Naive B cell (primary cell): ENCODE data around the gene BCOR. TPM values are rescaled to one million over a fixed set of nuclear protein-coding genes. Genes with fewer than 3 reads are reported as not detected.

Source experiments
- ATAC-seq, 2 donors: fragments of 150-1000 bp; cut with Tn5 transposase; 2 replicates each; pipeline ENCODE4 v1.10.0; 2021; ENCODE audit warnings: low read depth in 2 of 2, mild to moderate bottlenecking in 2 of 2, moderate library complexity in 2 of 2
- DNase-seq: peaks from one replicate; pipeline ENCODE4 v3.0.0; 2022
- H3K27ac Mint-ChIP-seq, 6 donors: one replicate each; pipeline ENCODE4 v1.8.0; 2020 to 2022; ENCODE audit warnings: mild to moderate bottlenecking in 6 of 6, mixed read lengths in 6 of 6, moderate library complexity in 5 of 6, inconsistent platforms in 2 of 6
- H3K27me3 Mint-ChIP-seq, 3 donors: one replicate each; pipeline ENCODE4 v1.8.0; 2021 to 2022; ENCODE audit warnings: mixed read lengths in 3 of 3, mild to moderate bottlenecking in 1 of 3
- H3K36me3 Mint-ChIP-seq, 2 donors: one replicate each; pipeline ENCODE4 v1.8.0; 2020 to 2022; ENCODE audit warnings: mixed read lengths in 2 of 2, inconsistent platforms in 1 of 2, mild to moderate bottlenecking in 1 of 2
- H3K4me1 Mint-ChIP-seq, 3 donors: one replicate each; pipeline ENCODE4 v1.8.0; 2020 to 2022; ENCODE audit warnings: mixed read lengths in 3 of 3, inconsistent platforms in 1 of 3, mild to moderate bottlenecking in 1 of 3, moderate library complexity in 1 of 3
- H3K4me3 Mint-ChIP-seq, 8 donors: one replicate each; pipeline ENCODE4 v1.8.0; 2020 to 2022; ENCODE audit warnings: mild to moderate bottlenecking in 8 of 8, mixed read lengths in 8 of 8, moderate library complexity in 8 of 8, inconsistent platforms in 2 of 8
- H3K9me3 Mint-ChIP-seq, 7 donors: one replicate each; pipeline ENCODE4 v1.8.0; 2020 to 2022; ENCODE audit warnings: mixed read lengths in 7 of 7, mild to moderate bottlenecking in 5 of 7, inconsistent platforms in 2 of 7, moderate library complexity in 1 of 7
- polyA plus RNA-seq, 6 donors: library from polyadenylated mRNA; unstranded; fragments of 300-500 nt; fragmentation: Illumina TruSeq; gene quantifications; one replicate each; pipeline ENCODE4 v1.2.3, GENCODE V29; 2021; ENCODE audit warnings: low read depth in 6 of 6

The BCOR gene
- polyA plus RNA-seq, 6 donors from 2014 or later = 3.4 to 15.5 (median 7.8) TPM

- H3K9me3 Mint-ChIP-seq = peaks cover 0 to 6% (median 0%) of the 10 kb centered on the region in 7 donors
- peaks cover 6 to 12% (median 9%) of the 10 kb centered on the region in 3 donors for H3K4me1 Mint-ChIP-seq
- peak overlapping the region in 2 of 8 donors; percentile 59 to 67 for H3K4me3 Mint-ChIP-seq
- H3K27ac Mint-ChIP-seq = peak overlapping the region in 3 of 6 donors; percentile 17 to 92 (median 54)
- peaks cover 0 to 4% of the 10 kb centered on the region in 2 donors for H3K36me3 Mint-ChIP-seq
- ATAC-seq = no peak
- no peaks in the 10 kb centered on the region for H3K27me3 Mint-ChIP-seq
- DNase-seq = no peak
These were observed 34.0 kb upstream of the BCOR start for GRCh38 chrX:40131654-40132337.

DNA sequence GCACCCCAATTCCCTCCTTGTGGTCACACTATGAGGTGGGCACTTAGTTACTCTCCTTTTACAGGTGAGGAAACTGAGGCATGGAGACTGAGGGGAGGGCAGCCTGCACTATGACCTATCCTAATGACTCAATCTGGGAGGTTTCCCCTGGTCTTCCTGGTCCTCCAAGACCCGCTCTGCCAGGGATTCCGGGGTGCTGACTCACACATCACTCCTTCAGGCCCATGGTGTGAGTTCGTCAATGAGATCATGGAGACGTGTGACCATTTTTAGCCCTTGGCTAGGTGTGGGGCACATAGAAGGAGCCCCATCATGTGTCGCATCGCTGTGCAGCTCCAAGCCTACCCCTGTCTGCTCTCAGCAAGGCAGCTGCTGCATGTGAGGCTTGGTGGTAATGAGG lies 32.4 kb upstream of the BCOR start:
- no peaks in the 10 kb centered on the region for H3K27me3 Mint-ChIP-seq
- H3K27ac Mint-ChIP-seq = no peak overlapping the region
- H3K4me1 Mint-ChIP-seq = peaks cover 10 to 15% (median 13%) of the 10 kb centered on the region in 3 donors
- no peaks in the 10 kb centered on the region for H3K36me3 Mint-ChIP-seq
- peaks cover 0 to 6% (median 0%) of the 10 kb centered on the region in 7 donors for H3K9me3 Mint-ChIP-seq
- no peak for DNase-seq
- no peak for ATAC-seq
- no peak overlapping the region for H3K4me3 Mint-ChIP-seq

DNA sequence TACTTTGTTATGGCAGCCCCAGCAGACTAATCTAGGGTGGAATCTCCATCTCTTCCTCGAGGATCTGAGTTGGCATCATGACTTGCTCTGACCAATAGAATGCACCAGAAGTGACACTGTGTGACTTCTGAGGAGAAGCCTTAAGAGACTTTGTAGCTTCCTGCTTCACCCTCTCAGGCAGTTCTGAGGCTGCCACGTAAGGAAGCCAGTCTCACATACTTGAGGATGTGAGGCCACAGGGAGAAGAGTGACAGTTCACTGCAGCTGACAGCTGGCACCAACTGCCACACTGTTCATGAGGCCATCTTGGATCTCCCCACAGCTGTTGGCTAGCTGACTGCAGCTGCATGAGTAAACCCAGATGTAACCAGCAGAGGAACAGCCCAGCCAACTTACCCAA lies 29.3 kb upstream of the BCOR start:
- Mint-ChIP-seq H3K4me1 (peaks cover 10 to 16% (median 14%) of the 10 kb centered on the region in 3 donors), H3K4me3 (no peak overlapping the region), H3K27me3 (no peaks in the 10 kb centered on the region), H3K27ac (no peak overlapping the region), H3K9me3 (peaks cover 0 to 6% (median 0%) of the 10 kb centered on the region in 7 donors), H3K36me3 (no peaks in the 10 kb centered on the region)
- DNase-seq (peak; percentile 14), ATAC-seq (peak; percentile 71 to 80)

DNA sequence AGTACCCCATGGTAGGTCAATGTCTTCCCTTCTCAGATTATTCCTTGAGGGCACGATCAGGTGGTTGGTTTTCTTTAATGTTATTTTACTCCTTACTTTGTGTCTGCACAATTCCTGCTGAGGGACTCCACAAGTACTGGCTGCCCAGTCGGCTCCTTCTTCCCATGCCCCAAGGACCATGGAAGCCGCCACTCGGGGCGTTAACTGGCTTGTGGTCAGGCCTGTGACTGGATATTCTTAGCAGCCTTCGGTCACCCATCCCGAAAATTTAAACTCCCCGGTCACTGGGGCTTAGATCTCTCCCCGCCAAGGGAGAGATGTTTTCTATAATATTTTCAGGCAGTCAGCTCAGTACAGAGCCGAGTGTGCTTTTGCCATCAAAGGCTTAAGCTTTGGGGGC lies 24.7 kb upstream of the BCOR start:
- DNase-seq = no peak
- Mint-ChIP-seq H3K4me3 (no peak overlapping the region), H3K27ac (no peak overlapping the region), H3K27me3 (peaks cover 0 to 9% (median 0%) of the 10 kb centered on the region in 3 donors), H3K9me3 (peaks cover 0 to 4% (median 0%) of the 10 kb centered on the region in 7 donors), H3K36me3 (no peaks in the 10 kb centered on the region), H3K4me1 (peaks cover 17 to 30% (median 25%) of the 10 kb centered on the region in 3 donors)
- ATAC-seq = no peak

- H3K27me3 Mint-ChIP-seq = peaks cover 0 to 9% (median 0%) of the 10 kb centered on the region in 3 donors
- H3K4me3 Mint-ChIP-seq = peak overlapping the region in 1 of 8 donors; percentile 3
- H3K4me1 Mint-ChIP-seq = peaks cover 11 to 24% (median 20%) of the 10 kb centered on the region in 3 donors
- H3K36me3 Mint-ChIP-seq = no peaks in the 10 kb centered on the region
- ATAC-seq (no peak), DNase-seq (no peak)
- peaks cover 0 to 4% (median 0%) of the 10 kb centered on the region in 7 donors for H3K9me3 Mint-ChIP-seq
- peak overlapping the region in 1 of 6 donors; percentile 78 for H3K27ac Mint-ChIP-seq
These were observed 23.9 kb upstream of the BCOR start for GRCh38 chrX:40121618-40122017.

DNA sequence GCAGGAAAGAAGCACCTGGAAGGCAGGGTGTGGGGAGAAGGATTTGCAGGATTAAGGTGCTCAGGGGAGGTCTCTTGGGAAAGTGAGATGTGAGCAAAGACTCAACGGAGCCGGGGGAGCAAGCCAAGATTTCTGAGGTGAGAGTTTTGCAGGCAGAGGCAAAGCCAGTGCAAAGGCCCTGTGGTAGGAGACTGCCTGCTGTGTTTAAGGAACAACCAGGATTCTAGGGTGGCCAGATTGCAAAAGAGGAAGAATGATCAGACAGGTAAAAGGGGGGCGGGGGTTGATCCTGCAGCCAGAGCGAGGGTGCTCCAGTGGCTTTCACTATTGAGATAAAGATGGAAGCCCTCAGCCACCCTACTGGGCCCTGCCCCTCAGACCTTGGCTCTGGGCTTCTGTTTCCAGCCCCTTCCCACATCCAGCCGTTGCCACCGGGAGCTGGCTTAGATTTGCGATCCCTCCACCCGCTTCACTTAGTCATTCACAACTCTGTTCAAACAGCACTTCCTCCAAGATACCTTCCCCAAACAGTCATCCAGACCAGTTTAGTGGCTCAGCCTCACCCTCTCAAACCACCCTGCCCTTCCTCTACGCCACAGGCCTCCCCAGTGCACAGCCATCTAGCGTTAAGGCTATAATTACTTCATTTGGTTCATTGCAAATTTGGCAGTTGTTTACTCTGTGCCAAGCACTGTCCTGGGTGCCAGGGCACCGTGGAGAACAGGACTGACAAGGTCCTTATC lies 23.3 kb upstream of the BCOR start:
- peaks cover 0 to 4% (median 0%) of the 10 kb centered on the region in 7 donors for H3K9me3 Mint-ChIP-seq
- peak overlapping the region in 2 of 8 donors; percentile 41 to 48 for H3K4me3 Mint-ChIP-seq
- ATAC-seq (peak; percentile 68 to 79), DNase-seq (peak; percentile 12)
- H3K27me3 Mint-ChIP-seq = peaks cover 0 to 9% (median 0%) of the 10 kb centered on the region in 3 donors
- H3K27ac Mint-ChIP-seq = peak overlapping the region in 3 of 6 donors; percentile 29 to 78 (median 49)
- peaks cover 11 to 24% (median 20%) of the 10 kb centered on the region in 3 donors for H3K4me1 Mint-ChIP-seq
- H3K36me3 Mint-ChIP-seq = no peaks in the 10 kb centered on the region

DNA sequence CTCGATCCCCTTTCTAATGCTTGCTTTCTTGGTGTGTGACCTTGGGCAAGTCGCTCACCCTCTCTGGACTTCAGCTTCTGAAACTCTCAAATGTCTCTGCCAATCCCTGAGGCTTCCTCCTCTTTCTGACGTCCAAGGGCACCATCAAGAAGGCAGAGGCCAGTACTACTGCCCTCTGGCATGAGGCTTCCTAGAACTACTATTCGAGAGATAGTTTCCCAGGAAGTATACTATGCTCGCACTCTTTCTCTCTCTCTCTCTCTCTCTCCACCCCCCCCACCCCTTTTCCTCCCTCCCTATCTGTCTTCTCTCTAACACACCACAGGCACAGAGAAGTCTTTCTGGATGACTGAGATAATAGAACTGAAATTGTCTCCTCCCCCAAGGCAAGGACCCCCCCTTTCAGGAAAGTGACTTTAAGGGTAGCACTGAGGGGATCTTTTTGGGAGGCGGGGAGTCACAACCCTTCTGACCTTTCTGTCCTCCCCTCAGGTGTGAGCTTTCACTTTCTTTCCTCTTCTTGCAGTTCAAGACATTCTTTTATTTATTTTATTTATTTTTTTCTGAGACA lies 20.0 kb upstream of the BCOR start:
- H3K27ac Mint-ChIP-seq = no peak overlapping the region

DNA sequence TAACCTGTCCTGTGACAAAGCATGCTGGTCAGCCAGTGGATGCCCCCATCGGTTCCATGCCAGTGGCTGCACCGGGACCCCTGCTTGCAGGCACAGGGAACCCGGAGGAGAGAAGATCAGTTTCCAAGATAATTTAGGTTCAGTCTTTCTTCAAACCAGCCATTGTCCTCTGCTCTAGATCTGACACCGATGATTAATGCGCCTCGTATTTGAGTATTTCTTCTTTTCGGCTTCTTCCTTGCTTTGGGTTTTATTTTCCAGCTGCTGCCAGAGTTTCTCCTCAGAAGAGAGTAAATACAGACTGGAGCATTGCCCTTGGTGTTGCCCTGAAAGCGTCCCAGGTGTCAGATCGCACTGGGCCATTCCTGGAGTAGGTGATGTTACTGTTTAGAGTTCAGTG lies 19.2 kb upstream of the BCOR start:
- Mint-ChIP-seq H3K4me1 (peaks cover 8 to 20% (median 13%) of the 10 kb centered on the region in 3 donors), H3K9me3 (peaks cover 0 to 2% (median 0%) of the 10 kb centered on the region in 7 donors), H3K27ac (no peak overlapping the region), H3K4me3 (no peak overlapping the region), H3K27me3 (peaks cover 0 to 24% (median 0%) of the 10 kb centered on the region in 3 donors), H3K36me3 (no peaks in the 10 kb centered on the region)
- DNase-seq (no peak), ATAC-seq (no peak)

More for the DNA sequence above, 20.0 kb upstream of the BCOR start:
- DNase-seq (no peak), ATAC-seq (no peak)
- Mint-ChIP-seq H3K9me3 (peaks cover 0 to 2% (median 0%) of the 10 kb centered on the region in 7 donors), H3K4me1 (peaks cover 8 to 20% (median 13%) of the 10 kb centered on the region in 3 donors), H3K4me3 (no peak overlapping the region), H3K36me3 (no peaks in the 10 kb centered on the region), H3K27me3 (peaks cover 0 to 16% (median 0%) of the 10 kb centered on the region in 3 donors)

DNA sequence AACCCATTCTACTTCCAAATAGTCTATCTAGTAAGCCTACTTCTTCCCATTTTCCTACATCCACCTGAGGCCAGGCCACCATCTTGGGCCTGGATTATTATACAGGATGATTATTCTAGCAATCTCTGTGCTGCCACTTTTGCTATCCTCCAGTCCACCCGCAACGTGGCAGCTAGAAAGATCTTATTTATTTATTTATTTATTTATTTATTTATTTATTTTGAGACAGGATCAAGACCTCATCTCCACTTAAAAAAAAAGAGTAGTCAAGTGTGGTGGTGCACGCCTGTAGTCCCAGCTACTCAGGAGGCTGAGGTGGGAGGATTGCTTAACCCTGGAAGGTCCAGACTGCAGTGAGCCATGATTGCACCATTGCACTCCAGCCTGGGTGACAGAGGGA lies 15.2 kb upstream of the BCOR start:
- Mint-ChIP-seq H3K27ac (no peak overlapping the region), H3K36me3 (no peaks in the 10 kb centered on the region), H3K27me3 (peaks cover 0 to 28% (median 0%) of the 10 kb centered on the region in 3 donors), H3K9me3 (no peaks in the 10 kb centered on the region), H3K4me1 (peaks cover 0 to 4% (median 1%) of the 10 kb centered on the region in 3 donors), H3K4me3 (no peak overlapping the region)
- ATAC-seq = no peak
- DNase-seq = no peak

GRCh38 chrX:40111868-40112267 lies 14.1 kb upstream of the BCOR start:
- Mint-ChIP-seq H3K27me3 (peaks cover 0 to 30% (median 2%) of the 10 kb centered on the region in 3 donors), H3K4me1 (peaks cover 3 to 10% (median 7%) of the 10 kb centered on the region in 3 donors), H3K9me3 (peaks cover 0 to 3% (median 0%) of the 10 kb centered on the region in 7 donors), H3K27ac (peak overlapping the region in 1 of 6 donors; percentile 57), H3K4me3 (peak overlapping the region in 1 of 8 donors; percentile 16), H3K36me3 (no peaks in the 10 kb centered on the region)
- DNase-seq (no peak), ATAC-seq (no peak)

- no peak overlapping the region for H3K27ac Mint-ChIP-seq
- H3K27me3 Mint-ChIP-seq = peaks cover 0 to 35% (median 4%) of the 10 kb centered on the region in 3 donors
- no peaks in the 10 kb centered on the region for H3K36me3 Mint-ChIP-seq
- ATAC-seq = no peak
- peaks cover 0 to 3% (median 0%) of the 10 kb centered on the region in 7 donors for H3K9me3 Mint-ChIP-seq
- H3K4me3 Mint-ChIP-seq = peak overlapping the region in 7 of 8 donors; percentile 49 to 86 (median 74)
- no peak for DNase-seq
- H3K4me1 Mint-ChIP-seq = peaks cover 8 to 11% (median 9%) of the 10 kb centered on the region in 3 donors
These were observed 11.7 kb upstream of the BCOR start for GRCh38 chrX:40109288-40110008.

GRCh38 chrX:40108959-40109287 lies 11.2 kb upstream of the BCOR start:
- peak overlapping the region in 6 of 8 donors; percentile 52 to 86 (median 69) for H3K4me3 Mint-ChIP-seq
- H3K36me3 Mint-ChIP-seq = no peaks in the 10 kb centered on the region
- H3K9me3 Mint-ChIP-seq = peaks cover 0 to 3% (median 0%) of the 10 kb centered on the region in 7 donors
- DNase-seq (peak; percentile 29), ATAC-seq (peak; percentile 10 to 23)
- no peak overlapping the region for H3K27ac Mint-ChIP-seq
- peaks cover 8 to 12% (median 11%) of the 10 kb centered on the region in 3 donors for H3K4me1 Mint-ChIP-seq
- peaks cover 0 to 35% (median 4%) of the 10 kb centered on the region in 3 donors for H3K27me3 Mint-ChIP-seq
